GM18505 (cell line): ENCODE results near the gene SCGB1A1.

ENCODE experiments used
- ATAC-seq: cut with Tn5 transposase; IDR thresholded peaks from one replicate; pipeline ENCODE4 v1.9.1; 2021; ENCODE audit not compliant: unreplicated experiment
- POLR2A ChIP-seq: IDR thresholded peaks from 4 replicates; pipeline ENCODE4 v1.6.1; 2011; ENCODE audit warnings: borderline replicate concordance; ENCODE audit not compliant: insufficient read depth, insufficient read length; ENCODE audit errors: extremely low read depth

The SCGB1A1 gene

GRCh38 chr11:62391642-62392425, 27.0 kb upstream of the SCGB1A1 start:
- no peak for ATAC-seq
- TF ChIP-seq POLR2A, result no peak

- no peak for ATAC-seq
- no peak for TF ChIP-seq POLR2A
Observed at GRCh38 chr11:62392506-62392905, 26.3 kb upstream of the SCGB1A1 start.

- TF ChIP-seq POLR2A, result no peak
- no peak for ATAC-seq
Observed at GRCh38 chr11:62393061-62393611, 25.7 kb upstream of the SCGB1A1 start.

- no peak for ATAC-seq
- TF ChIP-seq POLR2A, result no peak
Observed at GRCh38 chr11:62393735-62394134, 25.1 kb upstream of the SCGB1A1 start.

- no peak for ATAC-seq
- TF ChIP-seq POLR2A, result no peak
Observed at GRCh38 chr11:62394825-62395538, 23.9 kb upstream of the SCGB1A1 start.

- ATAC-seq, result no peak
- TF ChIP-seq POLR2A, result no peak
Observed at GRCh38 chr11:62395885-62396551, 22.8 kb upstream of the SCGB1A1 start.

GRCh38 chr11:62398011-62398994, 20.5 kb upstream of the SCGB1A1 start:
- no peak for ATAC-seq

GRCh38 chr11:62399172-62399877, 19.5 kb upstream of the SCGB1A1 start:
- TF ChIP-seq POLR2A, result no peak
- ATAC-seq, result no peak

More at GRCh38 chr11:62398011-62398994, 20.5 kb upstream of the SCGB1A1 start:
- TF ChIP-seq POLR2A, result no peak

- no peak for TF ChIP-seq POLR2A
- no peak for ATAC-seq
Observed at GRCh38 chr11:62399878-62400266, 19.0 kb upstream of the SCGB1A1 start.

GRCh38 chr11:62400281-62400680, 18.6 kb upstream of the SCGB1A1 start:
- no peak for TF ChIP-seq POLR2A
- no peak for ATAC-seq

- no peak for TF ChIP-seq POLR2A
Observed at GRCh38 chr11:62400760-62401159, 18.1 kb upstream of the SCGB1A1 start.

GRCh38 chr11:62401356-62401755, 17.5 kb upstream of the SCGB1A1 start:
- ATAC-seq, result no peak
- TF ChIP-seq POLR2A, result no peak

More at GRCh38 chr11:62400760-62401159, 18.1 kb upstream of the SCGB1A1 start:
- ATAC-seq, result no peak
